GM19395 (cell line): ENCODE data around the gene ST3GAL3.

Experiments used
- ATAC-seq: cut with Tn5 transposase; IDR thresholded peaks from one replicate; pipeline ENCODE4 v1.9.1; 2021; ENCODE audit warnings: mild to moderate bottlenecking, moderate library complexity; ENCODE audit not compliant: unreplicated experiment

ST3GAL3 gene

DNA sequence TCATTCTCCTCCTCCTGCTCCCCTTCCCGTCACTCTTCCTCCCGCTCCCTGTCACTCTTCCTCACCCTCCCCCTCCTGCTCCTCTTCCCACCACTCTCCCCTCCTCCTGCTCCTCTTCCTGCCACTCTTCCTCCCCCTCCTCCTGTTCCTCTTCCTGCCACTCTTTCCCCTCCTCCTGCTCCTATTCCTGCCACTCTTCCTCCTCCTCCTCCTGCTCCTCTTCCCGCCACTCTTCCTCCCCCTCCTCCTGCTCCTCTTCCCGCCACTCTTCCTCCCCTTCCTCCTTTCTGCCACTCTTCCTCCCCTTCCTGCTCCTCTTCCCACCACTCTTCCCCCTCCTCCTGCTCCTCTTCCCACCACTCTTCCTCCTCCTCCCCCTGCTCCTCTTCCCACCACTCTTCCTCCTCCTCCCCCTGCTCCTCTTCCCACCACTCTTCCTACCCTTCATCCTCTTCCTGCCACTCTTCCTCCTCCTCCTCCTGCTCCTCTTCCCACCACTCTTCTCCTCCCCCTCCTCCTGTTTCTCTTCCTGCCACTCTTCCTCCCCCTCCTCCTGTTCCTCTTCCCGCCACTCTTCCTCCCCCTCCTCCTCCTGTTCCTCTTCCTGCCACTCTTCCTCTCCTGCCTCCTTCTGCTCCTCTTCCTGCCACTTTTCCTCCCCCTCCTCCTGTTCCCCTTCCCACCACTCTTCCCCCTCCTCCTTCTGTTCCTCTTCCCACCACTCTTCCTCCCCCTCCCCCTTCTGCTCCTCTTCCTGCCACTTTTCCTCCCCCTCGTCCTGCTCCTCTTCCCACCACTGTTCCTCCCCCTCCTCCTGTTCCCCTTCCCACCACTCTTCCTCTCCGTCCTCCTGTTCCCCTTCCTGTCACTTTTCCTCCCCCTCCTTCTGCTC, 197.6 kb downstream of the ST3GAL3 start:
- no peak for ATAC-seq

DNA sequence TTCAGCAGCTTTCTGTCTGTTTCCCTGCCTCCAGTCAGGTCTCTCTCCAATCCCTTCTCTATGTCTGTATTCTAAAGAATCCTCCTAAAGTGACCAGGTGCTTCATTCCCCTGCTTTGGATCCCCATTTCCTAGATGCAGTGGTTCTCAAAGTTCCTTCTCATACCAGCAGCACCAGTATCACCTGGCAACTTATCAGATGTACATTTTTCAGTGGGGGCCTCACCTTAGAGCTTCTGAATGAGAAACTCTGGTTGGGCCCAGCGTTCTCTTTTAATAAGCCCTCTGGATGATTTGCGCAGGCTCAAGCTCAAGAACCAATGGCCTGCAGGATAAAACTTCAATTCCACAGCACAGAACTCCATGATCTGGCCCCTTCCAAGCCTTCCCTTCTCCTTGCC, 200.9 kb downstream of the ST3GAL3 start:
- no peak for ATAC-seq

DNA sequence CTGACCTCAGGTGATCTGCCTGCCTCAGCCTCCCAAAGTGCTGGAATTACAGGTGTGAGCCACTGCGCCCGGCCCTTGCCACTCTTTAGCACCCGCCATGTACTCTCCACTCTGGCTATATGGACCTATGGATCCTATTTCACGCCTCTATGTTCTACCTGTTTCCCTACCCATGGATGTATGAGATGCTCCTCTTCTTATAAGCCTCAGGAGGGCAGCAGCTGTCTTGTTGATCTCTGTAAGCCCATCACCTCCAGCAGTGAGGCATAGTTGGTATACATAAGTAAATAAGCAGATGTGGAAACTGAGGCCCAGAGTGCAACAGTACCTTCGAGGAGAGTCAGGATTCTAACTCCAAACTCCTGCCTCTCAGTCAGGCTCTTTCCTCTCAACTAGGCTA, 201.5 kb downstream of the ST3GAL3 start:
- no peak for ATAC-seq

DNA sequence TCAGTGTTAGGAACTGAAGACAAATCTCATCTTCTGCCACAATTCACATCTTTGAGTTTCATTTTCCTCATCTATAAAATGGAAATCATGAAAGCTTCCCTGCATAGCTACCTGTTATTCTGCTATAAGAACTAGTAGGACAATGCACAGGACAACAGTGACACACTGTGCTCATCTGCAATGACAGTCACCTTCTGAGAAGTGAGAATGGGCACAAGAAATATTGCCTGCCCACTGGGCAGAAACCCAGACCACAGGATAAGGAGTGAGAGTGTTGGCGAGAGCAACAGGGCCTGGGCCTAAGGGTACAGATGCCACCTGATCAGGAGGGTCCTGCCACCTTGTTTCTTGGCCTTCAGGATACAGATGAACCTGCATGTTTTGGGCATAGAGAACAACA, 203.0 kb downstream of the ST3GAL3 start:
- ATAC-seq, result no peak

DNA sequence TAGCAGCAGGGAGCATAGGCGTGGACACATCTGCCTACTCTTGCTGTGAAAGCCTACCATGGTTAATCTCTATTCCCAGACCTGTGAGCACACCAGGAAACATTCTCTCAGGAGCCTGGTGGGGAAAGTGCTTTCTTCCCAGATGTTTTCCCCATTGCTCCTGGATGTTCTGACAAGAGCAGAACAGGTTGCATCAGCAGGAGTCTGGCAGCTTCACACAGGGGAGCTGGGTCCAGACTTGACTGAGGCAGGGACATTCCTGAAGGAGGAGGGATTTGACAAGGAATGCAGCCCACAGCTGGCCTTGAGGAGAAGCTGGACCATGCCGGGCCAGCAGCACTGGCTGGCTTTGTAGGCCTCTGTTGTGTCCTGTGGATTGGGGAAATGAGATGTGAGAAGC, 205.3 kb downstream of the ST3GAL3 start:
- ATAC-seq, result no peak

DNA sequence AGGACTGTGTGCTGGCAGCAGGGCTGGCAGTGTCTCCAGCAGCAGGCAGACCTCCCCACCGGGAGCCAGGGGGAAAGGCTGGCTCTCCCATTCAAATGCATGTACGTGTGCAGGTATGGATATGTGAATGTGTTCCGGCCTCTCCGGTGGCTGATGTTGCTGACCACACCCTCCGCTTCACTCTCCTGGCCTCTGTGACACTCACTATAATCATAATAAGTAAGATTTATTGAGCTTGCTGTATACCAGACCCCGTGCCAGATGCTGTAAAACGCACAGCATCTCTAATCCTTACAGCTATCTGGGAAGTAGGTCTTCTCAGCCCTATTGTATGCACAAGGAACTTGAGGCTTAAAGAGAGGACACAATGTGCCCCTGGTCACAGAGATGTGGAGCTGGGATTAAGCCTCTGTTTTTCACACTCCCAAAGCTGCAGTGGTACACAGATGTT, 205.7 kb downstream of the ST3GAL3 start:
- no peak for ATAC-seq

DNA sequence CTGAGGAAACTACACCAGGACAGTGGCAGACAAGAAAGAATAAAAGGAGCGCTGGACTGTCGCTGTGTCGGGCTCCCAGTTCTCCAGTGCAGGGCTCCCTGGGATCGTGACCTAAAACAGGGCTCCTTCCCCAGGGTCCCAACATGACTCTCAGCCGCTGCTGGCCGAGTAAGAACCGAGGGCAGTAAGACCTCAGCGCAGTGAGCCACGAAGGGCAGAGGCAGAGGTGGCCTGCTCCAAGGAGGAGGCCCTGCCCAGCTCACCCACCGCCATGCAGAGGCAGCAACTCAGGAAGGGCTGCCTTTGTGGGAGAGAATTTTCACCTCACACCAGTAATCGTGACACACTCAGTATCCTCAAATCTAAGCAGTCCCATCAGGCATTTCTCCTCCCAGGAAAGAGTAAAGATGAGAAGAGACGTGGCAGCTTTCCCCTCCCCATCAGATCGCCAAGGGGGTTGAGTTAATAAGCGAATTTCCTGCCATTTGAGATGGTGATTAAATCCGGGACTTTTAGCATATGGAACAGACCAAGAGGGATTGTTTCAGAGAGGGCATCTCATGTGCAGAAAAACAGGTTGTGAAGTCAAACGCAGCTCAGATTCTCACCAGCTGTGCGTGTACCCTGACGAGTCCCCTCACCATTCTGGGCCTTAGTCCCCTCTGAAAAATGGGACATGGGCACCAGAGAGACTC, 206.5 kb downstream of the ST3GAL3 start:
- ATAC-seq, result no peak

DNA sequence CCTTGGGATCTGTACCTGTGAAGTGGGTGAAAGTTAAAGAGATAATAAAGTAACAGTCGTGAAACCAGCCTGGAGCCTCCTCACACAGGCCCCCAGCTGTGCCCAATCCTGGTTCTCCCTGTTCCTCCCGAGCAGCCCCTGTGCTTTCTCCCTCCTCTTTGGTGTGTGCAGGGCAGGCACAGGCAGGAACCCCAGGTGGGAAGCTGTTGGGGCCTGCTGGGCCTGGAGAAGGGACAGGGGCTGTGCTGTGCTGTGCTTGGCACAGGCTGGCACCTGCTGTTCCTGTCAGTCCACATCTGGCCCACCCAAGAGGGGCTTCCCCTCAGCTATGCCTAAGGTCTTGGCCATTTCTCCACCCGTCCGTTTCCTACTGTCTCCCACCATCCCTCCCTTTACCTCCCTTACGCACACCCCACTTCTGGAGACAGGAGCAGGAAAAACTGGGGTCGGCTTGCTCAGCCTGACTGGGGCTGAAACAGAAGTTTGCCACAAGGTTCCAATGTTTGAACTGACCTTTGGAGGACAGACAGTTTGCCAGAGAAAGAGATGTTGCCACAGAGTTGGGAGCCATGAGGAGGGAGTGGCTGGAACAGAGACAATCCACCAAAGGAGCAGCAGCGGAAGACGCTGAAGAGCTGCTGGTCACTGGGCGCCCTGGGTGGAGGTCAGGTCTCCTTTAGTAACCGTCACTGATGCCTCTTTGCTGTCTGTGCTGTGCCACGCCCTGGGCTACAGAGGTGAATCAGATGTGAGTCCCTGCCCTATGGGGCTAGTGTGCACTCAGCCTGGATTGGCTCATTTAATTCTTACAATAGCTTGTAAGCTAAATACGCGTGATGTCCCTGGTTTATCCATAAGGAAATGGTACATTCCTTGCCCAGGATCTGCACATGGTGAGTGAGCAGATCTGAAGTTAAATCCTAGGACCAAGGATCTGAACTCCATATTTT, 207.5 kb downstream of the ST3GAL3 start:
- ATAC-seq, result no peak

DNA sequence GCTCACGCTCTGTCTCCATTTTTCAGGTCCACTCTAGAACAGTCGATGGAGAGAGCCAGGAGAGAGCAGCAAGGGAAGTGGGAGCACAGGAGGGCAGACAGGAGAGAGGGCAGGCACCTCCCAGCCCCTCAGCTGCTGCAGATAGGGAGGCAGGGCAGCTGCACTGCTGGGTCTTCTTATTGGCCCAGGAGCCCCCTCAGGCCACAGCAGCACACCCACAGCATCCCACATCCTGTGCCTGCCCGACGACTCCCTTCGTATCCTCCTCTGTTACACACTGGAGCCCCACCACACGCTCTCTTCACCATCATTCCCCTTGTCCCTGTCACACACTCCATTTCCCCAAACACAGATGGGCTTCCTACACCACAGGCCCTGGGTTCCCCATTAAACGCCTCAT, 212.6 kb downstream of the ST3GAL3 start:
- no peak for ATAC-seq

DNA sequence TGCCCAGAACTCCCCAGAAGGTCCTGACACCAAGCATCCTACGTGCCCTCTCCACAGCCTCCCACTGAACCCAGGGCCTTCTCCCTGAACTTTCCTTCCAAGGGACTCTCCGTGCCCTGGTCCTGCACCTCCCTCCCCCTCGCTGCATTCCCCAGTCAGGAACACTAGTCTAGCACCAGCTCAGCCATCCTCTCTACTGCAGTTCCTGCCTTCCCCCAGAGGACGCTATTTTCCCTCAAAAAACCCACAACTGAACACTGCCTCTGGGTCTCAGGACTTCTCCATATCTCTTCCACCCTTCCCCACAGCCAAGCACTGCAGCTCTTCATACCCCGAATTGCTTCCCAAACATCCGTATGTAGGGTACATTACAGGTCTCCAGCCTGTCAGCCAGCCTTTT, 213.7 kb downstream of the ST3GAL3 start:
- no peak for ATAC-seq

DNA sequence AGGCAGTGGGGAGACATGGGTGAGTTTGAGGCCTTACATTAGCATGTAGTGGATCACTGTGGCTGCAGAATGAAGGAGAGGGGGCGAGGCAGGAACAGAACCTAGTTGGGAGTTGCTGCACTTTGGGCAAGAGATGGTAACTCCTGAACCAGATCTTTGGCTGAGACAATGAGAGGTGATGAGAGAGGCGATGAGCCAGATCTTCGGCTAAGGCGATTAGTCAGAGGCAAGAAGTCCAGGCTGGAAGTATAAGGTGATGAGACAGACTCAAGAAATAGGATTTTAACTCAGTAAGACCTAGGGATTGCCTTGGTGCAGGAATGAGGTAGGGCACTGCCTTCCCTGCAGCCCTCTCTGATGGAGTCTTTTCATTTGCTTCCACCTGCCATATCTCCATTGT, 217.2 kb downstream of the ST3GAL3 start:
- no peak for ATAC-seq

DNA sequence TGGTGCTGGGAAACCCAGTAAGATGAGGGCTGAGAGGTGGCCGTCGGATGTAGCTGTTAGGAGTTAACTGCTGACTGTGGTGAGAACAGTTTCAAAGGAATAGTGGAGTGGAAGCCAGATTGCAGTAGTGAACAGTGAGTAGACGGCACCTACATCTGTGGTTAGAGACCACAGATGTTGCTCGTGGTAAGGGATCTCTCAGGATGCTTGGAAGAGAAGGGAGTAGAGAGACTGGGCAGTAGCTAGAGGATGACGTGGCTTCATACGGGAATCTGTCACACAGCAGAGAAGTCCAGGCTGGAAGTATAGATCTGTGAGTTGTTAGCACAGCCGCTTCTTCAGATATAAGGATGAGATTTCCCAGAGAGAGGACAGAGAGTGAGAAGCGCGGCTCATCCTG, 218.5 kb downstream of the ST3GAL3 start:
- no peak for ATAC-seq

DNA sequence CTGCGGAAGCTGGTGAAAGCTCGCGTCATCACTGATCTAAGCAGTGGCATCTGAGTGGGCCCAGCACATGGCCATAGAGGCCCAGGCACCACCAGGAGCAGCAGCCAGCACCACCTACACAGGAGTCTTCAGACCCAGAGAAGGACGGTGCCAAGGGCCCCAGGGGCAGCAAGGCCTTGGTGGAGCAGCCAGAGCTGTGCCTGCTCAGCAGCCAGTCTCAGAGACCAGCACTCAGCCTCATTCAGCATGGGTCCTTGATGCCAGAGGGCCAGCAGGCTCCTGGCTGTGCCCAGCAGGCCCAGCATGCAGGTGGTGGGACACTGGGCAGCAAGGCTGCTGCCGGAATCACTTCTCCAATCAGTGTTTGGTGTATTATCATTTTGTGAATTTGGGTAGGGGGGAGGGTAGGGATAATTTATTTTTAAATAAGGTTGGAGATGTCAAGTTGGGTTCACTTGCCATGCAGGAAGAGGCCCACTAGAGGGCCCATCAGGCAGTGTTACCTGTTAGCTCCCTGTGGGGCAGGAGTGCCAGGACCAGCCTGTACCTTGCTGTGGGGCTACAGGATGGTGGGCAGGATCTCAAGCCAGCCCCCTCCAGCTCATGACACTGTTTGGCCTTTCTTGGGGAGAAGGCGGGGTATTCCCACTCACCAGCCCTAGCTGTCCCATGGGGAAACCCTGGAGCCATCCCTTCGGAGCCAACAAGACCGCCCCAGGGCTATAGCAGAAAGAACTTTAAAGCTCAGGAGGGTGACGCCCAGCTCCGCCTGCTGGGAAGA, 223.0 kb downstream of the ST3GAL3 start:
- ATAC-seq, result no peak

DNA sequence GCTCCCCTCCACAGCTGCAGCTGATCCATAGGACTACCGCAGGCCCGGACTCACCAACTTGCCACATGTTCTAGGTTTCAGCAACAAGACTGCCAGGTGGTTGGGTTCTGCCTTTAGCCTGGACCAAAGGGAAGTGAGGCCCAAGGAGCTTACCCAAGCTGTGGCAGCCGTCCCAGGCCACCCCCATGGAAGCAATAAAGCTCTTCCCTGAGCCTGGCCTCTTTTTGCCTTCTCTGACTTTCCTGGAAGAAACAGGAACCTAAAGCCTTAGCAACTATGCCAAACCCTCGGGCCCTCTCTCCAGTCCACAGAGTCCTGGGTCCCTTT, 223.6 kb downstream of the ST3GAL3 start:
- no peak for ATAC-seq

DNA sequence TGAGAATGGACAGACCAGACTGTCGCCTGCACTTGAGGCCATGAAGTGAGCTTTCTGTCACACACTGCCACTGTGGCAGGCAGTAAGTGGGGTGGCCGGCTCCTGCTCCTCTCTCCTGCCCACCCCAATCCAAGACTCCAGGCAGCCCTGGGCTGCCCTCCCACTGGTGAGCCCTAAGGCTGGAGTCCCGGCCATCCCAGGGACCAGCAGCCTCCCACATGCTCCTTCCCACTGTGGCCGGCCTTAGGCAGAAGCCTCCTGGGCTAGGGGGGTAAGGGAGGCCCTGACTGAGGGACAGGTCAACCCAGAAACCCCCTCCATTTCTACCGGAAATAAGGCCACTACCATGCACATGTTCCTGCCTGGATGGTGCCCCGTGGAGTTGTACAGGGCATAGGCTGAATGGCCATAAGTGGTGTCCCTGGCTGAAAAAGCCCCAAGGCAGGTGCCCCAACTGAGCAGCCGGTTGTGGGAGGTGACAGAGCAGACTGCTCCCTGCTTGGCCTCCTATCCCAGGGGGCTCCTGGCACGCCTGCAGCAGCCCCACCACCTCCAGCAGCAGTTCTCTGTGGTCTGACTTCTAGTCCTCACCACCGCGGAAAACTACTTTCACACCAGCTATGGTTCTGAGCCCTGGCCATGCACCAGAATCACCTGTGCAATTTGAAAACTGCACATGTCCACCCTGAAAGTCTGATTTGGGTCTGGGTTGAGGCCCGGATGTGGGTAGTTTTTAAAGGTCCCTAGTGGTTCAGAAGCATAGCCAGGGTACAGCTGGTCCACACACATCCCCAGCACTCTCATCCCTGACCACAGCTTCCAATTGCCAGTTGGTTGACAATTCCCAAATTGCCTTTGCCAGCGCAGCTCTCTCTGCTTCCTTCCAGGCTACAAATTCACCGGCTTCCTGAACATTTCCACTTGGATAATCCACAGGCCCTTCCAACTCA, 224.7 kb downstream of the ST3GAL3 start:
- ATAC-seq, result no peak

DNA sequence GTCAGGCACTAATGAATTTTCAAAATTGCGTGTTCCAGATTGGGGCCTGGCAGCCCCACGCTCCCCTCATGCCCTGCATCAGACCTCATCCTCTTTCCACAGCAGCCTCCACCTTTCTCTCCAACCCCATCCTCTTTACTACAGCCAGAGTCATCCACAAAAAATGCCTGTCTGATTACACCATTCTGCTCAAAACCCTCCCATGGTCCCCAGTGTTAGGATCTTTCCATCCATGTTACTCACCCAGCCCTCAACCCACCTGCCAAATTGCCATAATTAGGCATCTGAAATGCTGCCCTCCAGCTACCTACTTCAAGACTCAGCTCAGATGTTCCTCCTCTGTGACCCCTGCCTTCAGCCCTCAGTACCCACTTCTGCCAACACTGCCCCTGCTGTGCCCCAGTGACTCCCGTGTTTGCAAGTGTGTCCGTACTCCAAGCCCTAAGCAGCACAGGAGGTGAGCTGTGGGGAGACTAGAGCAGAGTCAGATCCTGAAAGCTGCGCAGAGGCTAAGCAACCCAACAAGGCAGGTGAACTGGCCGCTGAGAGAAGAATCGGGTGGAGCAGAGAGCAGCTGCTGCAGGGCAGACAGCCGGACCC, 225.6 kb downstream of the ST3GAL3 start:
- ATAC-seq, result no peak

DNA sequence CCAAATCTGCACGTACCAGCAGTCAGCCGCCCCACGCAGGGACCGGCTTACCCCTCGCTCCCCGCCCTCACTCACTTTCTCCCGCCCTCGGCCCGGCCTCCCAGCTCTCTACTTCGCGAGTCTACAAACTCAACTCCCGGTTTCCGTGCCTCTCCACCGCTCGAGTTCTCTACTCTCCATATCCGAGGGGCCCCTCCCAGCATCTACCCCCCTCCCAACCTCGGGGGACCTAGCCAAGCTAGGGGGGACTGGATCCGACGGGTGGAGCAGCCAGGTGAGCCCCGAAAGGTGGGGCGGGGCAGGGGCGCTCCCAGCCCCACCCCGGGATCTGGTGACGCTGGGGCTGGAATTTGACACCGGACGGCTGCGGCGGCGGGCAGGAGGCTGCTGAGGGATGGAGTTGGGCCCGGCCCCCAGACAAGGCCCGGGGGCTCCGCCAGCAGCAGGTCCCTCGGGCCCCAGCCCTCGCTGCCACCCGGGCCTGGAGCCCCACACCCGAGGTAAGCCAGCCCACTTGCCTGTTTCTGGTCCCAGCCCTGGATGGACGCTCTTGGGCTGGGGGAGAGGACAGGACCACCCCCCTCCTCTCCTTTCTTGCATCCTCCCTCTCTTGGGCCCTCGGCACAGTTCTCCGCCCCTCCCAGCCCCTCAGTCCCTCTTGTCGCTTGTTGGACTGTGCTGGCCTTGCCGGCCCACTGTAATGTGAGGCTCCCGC, 226.2 kb downstream of the ST3GAL3 start, which contains the start of gene ARTN:
Gene ARTN (plus strand): TSS at position 416 of the 715 bp plus-strand sequence. CDS start 1,856 bp downstream, outside the sequence.
- ATAC-seq, result no peak
